Measurements from ENCODE around the gene CFAP97D2.

GRCh38 chr13:114259974-114260373 lies 80.9 kb downstream of the CFAP97D2 start:
- TF ChIP-seq CREB5 (CRISPR knock-in tag; IDR thresholded peaks at IDR 0.05; ENCODE audit: low read depth) (no peak), TSHZ2 (CRISPR knock-in tag; IDR thresholded peaks at IDR 0.05) (no peak), TOX (CRISPR knock-in tag; IDR thresholded peaks at IDR 0.05; ENCODE audit: borderline replicate concordance) (no peak), ZFP30 (CRISPR knock-in tag; IDR thresholded peaks at IDR 0.05) (no peak), RARB (CRISPR knock-in tag; IDR thresholded peaks at IDR 0.05) (no peak), ZNF565 (CRISPR knock-in tag; conservative IDR thresholded peaks at IDR 0.05; ENCODE audit: low read depth) (no peak)
